HPDE6-E6E7 (cell line): ENCODE measurements around the gene ZNF283.
"Not testable (repeated sequence)": the region's sequence is repeated elsewhere in the genome, so short reads cannot be mapped to it uniquely, and the experiment has no call there.

Experiments
- DNase-seq: peaks from one replicate; pipeline ENCODE4 v3.0.0; 2011; ENCODE audit warnings: missing footprints; ENCODE audit errors: extremely low spot score

Gene ZNF283

GRCh38 chr19:43848821-43849220 is 21.7 kb downstream of the ZNF283 start:
- DNase-seq = no peak

DNA sequence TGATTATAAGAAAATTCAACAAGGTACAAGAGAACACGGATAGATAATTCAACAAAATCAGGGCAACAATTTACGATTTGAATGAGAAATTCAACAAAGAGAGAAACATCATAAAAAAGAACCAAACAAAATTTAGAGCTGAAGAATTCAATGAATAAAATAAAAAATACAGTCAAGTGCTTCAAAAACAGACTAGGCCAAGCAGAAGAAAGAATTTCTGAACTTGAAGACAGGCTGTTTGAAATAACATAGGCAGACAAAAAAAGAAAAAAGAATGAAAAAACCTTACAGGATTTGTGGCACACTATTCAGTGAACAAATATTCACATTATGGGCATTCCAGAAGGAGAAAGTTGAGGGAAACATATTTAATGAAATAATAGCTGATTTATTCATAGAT is 31.1 kb downstream of the ZNF283 start:
- no peak for DNase-seq

DNA sequence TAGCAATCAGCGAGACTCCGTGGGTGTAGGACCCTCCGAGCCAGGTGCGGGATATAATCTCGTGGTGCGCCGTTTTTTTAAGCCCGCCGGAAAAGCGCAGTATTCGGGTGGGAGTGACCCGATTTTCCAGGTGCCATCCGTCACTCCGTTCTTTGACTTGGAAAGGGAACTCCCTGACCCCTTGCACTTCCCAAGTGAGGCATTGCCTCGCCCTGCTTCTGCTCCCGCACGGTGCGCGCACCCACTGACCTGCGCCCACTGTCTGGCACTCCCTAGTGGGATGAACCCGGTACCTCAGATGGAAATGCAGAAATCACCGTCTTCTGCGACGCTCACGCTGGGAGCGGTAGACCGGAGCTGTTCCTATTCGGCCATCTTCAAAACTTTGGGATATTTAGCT is 39.8 kb downstream of the ZNF283 start:
- DNase-seq = not testable (repeated sequence)

GRCh38 chr19:43872547-43873336 is 45.6 kb downstream of the ZNF283 start:
- DNase-seq = no peak

- DNase-seq = no peak
Measured at GRCh38 chr19:43880483-43880882, 53.4 kb downstream of the ZNF283 start.

GRCh38 chr19:43883864-43884263 is 56.7 kb downstream of the ZNF283 start, which contains the start of gene ZNF404:
Gene ZNF404 (minus strand): TSS chr19:43883964.
- DNase-seq = no peak

DNA sequence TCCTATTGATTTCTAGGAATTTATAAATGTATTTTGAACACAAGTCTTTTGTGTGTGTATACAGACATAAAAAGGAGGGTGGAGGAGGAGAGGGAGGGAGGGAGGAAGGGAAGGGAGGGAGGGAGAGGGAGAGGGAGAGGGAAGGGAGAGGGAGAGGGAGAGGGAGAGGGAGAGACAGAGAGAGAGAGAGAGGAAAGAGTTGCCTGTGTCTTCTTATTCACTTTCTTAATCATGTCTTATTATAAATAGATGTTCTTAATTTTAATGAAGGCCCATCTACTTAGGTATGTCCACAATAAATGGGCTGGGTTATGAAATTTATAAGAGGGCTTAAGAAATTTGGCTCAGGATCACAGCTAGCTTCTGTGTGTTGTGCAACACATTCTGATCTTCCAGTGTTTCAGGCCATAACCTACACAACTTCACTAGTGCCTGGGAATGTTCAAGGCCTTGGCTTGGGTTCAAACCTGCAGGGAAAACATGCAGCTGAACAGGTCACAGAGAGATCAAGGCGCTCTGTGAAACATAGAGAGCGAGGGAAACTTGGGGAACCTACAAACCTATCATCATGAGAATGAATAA is 68.7 kb downstream of the ZNF283 start:
- DNase-seq = no peak
